Stimulated activated CD8-positive, alpha-beta memory T cell treated with anti-CD3 and anti-CD28 coated beads, Interleukin-4, amount 100 ng/mL, for 4 hours (primary cell): ENCODE results near the gene SLC12A4.
"Not testable (repeated sequence)": the region's sequence is repeated elsewhere in the genome, so short reads cannot be mapped to it uniquely, and the experiment has no call there.

Experiments used
- DNase-seq, 2 donors: peaks; one replicate each; pipeline ENCODE4 v3.0.0-alpha.2; 2020; ENCODE audit warnings: low read depth in 2 of 2, low spot score in 1 of 2

SLC12A4 gene

DNA sequence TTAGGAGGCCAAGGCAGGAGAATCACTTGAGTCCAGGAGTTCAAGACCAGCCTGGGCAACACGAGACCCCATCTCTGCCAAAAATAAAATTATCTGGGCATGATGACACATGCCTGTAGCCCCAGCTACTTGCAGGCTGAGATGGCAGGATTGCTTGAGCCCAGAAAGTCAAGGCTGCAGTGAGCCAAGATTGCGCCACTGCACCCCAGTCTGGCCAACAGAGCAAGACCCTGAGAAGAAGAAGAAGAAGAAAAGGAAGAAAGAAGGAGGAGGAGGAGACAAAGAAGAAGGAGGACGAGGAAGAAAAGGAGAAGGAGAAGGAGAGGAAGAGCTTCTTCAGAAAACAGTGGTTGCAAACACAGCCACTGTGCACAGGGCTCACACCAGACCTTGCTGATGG is 20.2 kb upstream of the SLC12A4 start:
- no peak for DNase-seq

DNA sequence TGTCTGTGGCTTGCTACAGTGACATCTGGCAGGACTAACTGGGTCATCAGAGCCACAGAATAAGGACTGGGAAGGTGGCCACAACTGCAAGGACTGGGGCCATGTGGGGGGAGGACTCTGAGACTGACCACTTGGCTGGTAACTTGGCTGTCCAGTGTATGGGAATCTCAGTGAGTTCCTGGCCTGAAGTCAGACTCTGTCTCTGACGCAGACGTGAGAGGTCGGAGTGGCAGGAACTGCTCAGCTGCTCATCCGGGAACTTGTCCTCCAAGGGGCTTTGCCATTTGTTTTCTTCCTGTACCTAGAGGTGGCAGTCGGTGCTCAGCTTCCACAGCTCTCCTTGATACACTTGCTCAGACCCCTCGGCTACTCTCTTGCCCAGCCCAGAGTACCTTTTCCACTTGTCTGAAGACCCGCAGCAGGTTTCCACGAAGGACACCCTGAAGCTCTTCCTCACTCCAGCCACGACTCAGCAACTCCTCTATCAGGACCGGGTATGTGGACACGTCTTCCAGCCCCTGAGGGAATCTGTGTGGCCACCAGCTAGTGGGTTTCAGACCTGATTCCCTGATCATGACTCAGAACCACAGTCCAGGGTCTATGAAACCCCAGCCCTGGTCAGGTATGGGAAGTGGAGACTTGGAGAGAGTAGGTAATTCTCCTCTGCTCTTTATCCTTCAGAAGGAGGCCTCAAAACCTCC is 19.2 kb upstream of the SLC12A4 start:
- DNase-seq: no peak

DNA sequence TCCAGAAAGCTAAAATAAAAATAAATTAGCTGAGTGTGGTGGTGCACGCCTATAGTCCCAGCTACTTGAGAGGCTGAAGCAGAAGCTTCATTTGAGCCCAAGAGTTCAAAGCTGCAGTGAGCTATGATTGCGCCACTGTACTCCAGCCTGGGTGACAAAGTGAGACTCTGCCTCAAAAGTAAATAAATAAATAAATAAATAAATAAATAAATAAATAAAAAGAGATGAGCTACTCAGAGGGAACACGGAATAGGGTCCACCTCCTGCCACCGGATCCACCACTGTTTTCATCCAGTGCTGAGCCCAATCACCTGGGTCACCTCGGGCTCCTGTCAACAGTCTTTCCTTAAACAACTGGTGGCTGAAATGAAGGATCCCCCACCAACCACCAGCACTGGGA is 18.5 kb upstream of the SLC12A4 start:
- no peak for DNase-seq

- no peak for DNase-seq
Measured at GRCh38 chr16:67982011-67982696, 13.7 kb upstream of the SLC12A4 start.

- no peak for DNase-seq
Measured at GRCh38 chr16:67979955-67980678, 11.7 kb upstream of the SLC12A4 start, which contains the start of gene DPEP3. Gene DPEP3 (minus strand): TSS chr16:67980499. CDS start chr16:67980380, 119 bp downstream.

DNA sequence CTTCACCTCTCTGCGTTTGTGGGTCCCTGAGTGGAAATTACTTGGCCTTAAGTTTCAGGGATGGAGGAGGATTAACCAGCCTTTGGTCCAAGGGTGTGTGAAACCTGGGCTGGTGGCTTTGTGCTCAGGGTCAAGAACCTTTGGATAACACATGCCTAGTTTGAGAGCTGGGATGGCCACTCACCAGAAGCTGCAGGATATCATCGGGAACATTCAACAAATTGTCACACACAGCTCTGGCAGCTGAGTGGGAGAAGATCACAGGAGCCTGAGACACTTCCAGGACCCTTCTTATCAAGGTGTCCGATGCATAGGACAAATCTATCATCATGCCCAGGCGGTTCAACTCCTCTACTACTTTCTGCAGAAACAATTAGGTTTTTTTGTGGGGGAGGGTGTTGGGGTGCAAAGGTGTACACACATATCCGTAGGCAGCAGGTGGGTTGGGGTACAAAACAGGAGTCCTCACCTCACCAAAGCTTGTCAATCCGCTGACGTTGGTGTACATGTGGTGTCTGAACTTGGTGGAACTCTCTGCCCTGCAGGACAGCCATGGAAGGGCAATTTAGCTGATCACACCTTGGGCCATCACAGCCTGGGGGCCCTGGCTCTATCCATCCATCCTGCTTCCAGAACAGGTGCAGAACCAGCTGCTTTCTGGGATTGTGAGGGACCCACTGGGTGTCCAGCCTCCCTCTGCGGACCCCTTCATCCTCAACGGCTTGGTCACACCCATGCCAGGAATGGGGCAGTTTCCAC is 9.2 kb upstream of the SLC12A4 start:
- no peak for DNase-seq

GRCh38 chr16:67977005-67977404 is 8.6 kb upstream of the SLC12A4 start:
- no peak for DNase-seq

- DNase-seq: no peak
Measured at GRCh38 chr16:67976205-67976604, 7.8 kb upstream of the SLC12A4 start.

DNA sequence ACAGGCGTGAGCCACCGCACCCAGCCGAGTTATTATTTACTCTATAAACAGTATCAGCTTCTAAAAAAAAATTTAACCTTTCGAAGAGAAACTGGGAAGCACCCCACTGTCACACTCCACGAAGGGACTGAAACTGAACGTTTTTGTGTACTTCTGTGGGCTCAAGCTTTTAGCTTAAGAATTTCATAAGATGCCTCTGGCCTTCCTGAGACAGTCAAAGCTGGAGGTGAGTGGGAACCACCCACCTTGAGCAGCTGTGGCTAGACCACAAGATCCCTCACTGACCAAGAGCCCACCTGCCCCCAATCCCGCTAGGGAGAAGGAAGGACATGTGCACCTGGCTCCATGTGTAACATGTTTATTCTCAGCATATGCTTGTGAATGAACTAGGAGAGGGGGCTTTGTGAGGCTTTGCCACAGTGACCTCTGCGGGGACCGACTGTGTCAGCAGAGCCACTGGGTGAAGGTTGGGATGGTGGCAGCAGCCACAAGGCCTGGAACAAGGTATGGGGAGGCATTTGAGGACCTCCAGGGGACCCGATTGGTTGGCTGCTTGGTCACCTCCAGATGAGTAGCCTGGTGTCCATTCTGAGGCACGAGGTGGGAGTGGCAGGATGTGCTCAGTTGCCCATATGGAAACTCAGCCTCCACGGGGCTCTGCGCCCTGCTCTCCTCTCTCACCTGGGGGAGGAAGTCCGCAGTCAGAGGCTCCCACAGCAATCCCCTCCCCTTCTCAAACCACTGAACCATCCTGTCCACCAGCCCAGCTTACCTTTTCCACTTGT is 7.1 kb upstream of the SLC12A4 start:
- no peak for DNase-seq

- DNase-seq: not testable (repeated sequence)
Measured at GRCh38 chr16:67972285-67972684, 3.8 kb upstream of the SLC12A4 start.

GRCh38 chr16:67971111-67971510 is 2.7 kb upstream of the SLC12A4 start:
- no peak for DNase-seq

DNA sequence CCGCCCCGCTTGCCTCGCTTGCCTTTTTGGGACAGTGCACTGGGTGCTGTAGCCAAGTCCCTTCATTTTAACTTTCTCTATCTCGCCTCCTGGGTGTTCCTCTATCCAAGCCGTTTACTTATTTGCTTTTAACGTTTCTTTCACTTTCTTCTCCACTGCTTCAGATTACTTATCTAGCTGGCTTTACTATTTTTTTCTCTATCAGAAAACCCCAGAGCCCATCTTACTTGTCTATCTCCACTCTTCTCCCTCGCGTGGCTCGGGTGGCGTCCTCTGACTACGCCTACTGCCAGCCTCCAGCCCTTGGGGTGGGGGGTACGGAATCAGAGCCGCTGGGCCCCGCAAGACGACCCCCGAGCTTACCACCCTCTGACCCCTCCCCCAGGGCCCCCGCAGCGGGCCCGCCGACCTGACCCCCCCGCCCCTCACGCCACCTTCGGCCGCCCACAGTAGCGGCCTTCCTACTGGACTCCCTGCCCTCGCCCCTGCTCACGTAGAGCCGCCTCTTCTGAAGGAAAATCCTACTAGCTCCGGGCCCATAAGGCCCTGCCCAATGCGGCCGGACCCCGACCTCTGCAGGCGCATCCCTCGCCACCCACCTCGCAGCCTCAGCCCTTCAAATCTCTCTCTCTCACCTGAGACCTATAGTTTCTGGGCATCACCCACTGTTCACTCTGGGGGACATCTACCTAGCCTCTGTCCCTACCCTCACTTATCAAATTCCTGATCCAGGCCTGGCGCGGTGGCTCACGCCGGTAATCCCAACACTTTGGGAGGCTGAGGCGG is 1.0 kb upstream of the SLC12A4 start:
- no peak for DNase-seq

- DNase-seq: no peak
Measured at GRCh38 chr16:67967958-67968399, 458 bp downstream of the SLC12A4 start.

DNA sequence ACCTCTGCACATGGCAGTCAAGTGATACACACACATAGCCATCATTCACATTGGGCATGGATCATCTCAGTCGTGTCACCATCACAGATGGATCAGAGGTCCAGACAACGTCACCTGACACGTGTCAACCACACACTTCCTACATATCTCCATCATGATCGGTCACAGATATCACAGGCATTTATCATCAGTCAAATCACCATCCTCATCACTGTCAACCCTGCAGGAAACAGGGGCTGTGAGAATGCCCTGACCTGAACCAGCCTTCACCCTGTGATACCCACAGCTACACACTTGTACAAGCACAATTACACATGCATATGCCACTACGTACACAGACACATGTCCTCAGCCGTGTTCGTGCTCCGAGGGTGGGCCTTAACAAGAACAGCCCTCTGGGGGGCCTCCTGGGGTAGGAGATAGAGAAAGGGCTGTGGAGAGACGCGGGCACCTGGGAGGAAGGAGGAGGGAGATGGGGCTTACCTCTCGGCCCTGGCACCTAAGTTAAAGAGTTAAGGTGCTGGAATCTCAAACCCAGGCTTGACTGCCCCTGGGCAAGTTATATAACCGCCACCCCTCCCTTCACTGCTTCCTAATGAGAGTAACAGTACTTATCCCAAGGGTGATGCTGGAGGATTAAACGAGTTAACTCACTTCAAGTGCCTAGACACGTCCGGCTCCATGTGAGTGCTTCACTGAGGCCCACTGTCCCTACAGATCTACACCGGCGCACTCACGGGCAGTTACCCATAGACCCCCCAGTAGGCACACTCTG is 1.1 kb downstream of the SLC12A4 start:
- no peak for DNase-seq

DNA sequence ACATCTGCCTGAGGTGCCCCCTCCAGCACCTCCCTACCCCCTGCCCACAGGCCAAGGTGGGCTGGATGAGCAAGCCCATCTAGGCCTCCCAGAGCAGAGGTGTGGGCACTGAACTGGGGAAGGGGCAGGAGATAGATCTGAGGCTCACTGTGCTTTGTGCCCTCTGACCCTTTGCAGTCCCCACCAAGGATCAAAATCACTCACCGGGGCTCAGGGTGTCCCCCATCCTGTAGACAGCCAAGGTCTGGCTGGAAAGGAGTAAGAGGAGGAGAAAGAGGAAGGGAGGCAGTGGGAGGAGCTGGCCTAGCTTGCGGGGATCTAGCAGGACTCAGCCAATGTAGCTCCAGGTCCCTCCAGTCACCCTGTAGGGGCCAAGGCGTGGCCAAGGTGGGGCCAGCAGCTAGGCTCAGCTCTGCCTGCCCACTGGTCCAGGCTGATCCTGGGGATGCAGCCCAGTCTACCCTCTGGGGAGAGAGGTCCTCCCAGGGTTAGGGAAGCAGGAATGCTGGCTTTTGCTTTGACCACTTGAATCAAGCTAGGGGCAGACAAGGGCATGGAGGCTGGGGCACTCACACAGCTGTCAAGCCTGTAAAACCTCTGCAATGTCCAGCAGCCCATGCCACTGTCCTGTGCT is 1.8 kb downstream of the SLC12A4 start:
- DNase-seq: no peak

DNA sequence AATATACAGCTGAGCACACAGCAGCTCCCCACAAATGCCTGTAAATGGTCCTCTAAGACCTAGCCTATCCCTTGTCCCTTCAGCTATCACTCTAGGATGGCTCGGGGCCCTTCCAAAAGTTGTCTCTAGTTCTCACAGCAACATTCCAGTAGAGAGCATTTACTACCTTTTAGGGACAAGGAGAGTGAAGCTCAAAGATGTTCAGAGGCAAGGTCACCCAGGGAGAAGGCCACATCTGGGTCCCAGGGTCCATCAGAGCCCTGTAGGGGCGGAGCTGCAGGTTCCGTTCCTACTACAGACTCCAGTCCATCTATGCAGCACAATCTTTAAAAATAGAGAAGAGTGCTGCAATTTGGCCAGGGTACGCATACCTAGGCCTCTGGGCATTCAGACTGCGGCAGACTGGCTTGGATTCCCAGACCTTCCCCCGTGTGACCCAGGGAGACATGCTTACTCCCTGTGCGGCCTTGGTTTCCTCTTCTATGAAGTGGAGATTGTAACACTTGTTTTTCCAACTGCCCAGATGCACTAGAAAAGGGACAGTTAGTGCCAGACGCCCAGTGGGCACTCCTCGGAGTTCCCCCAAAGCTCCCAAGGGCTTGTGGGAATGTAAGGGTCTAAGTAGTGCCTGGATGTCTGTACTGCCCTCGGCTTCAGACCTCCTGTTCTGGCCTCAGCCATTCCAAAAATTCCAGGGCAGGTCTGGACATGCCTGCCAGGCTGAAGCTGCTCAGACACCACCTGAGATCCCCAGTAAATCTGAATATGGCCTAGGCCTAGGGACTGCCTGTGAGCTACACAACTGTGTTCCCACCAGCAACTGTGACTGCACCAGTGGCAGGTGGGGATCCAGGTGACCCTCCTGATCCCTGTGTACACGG is 2.5 kb downstream of the SLC12A4 start:
- no peak for DNase-seq

- no peak for DNase-seq
Measured at GRCh38 chr16:67964477-67965131, 3.8 kb downstream of the SLC12A4 start.
